G401.6 (cell line): ENCODE data around the gene NECTIN4.
A peak's percentile ranks its signal among the peaks of the same experiment; 100 is the strongest.

Source experiments
- FAIRE-seq: peaks from 2 replicates; lab custom pipeline; 2012; peaks lifted over from hg19 to GRCh38; lab: Jason Lieb, UNC

Gene NECTIN4

GRCh38 chr1:161111527-161111926 lies 22.2 kb upstream of the NECTIN4 start:
- no peak for FAIRE-seq

DNA sequence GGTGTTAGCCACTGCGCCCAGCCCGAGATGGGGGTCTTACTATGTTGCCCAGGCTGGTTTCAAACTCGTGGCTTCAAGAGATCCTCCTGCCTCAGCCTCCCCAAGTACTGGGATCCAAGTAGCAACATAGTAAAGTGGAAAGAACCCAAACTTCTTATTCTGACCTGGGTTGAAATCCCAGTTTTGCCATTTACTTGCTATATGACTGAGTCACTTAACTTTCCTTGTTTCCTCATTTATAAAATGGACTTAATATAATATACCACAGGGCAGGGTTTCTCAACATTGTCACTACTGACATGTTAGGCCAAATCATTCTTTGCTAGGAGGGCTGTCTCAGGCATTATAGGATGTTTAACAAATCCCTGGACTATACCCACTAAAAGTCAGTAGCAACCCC lies 21.8 kb upstream of the NECTIN4 start:
- no peak for FAIRE-seq

DNA sequence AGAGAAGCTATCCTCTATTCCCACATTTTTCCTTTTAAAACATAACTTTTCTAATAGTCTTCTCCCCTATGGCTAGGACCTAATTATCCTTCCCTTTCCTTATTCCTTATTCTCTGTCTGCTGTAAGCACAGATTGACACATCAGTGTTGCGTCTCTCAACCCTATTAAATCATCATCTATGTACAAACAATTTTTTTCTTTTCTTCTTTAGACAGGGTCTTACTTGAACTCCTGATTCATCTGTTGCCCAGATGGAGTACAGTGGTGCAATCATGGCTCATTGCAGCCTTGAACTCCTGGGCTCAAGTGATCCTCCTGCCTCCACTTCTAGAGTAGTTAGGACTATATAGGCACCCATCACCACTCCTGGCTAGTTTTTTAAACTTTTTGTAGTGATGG lies 17.1 kb upstream of the NECTIN4 start:
- no peak for FAIRE-seq

GRCh38 chr1:161100556-161100955 lies 11.2 kb upstream of the NECTIN4 start:
- no peak for FAIRE-seq

DNA sequence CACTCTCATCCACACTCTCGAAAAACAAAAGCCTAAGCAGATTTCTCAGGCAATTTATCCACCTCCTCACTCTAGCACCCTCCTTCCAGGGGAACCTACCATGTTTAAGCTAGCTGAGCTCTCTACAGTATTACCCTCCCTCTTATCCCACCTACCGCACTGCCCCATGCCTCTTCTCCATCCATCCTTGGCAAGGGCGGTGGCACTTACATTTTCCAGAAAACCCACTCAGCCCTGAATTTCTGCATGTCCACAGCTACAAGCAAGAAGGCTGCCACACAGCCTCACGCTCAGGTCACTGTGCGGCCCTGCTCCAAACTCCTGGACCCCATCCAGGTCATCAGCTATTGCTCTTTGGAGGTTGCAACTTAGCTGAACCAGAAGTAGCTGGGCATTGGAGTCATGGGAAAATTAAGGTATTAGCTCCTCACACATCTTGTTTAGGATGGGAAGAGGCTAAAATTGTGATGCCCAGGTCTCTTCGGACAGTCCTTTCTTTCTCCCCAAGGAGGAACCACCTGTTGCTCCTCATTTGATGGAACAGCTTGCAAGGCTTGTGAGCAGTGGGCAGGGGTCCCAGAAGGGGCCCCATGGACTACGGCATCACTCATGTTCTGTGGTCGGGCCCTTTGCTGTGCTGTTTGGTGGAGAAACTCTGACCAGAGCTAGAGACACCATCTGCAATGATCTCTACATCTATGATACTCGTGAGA lies 9.9 kb upstream of the NECTIN4 start:
- no peak for FAIRE-seq

- FAIRE-seq, result peak; percentile 86
Observed at GRCh38 chr1:161098210-161099068, 9.1 kb upstream of the NECTIN4 start, which contains the start of gene KLHDC9. KLHDC9 (plus strand) TSS chr1:161098361; CDS start chr1:161098536, 175 bp downstream.

GRCh38 chr1:161096530-161096929 lies 7.2 kb upstream of the NECTIN4 start:
- no peak for FAIRE-seq

- FAIRE-seq, result no peak
Observed at GRCh38 chr1:161096015-161096414, 6.7 kb upstream of the NECTIN4 start.

DNA sequence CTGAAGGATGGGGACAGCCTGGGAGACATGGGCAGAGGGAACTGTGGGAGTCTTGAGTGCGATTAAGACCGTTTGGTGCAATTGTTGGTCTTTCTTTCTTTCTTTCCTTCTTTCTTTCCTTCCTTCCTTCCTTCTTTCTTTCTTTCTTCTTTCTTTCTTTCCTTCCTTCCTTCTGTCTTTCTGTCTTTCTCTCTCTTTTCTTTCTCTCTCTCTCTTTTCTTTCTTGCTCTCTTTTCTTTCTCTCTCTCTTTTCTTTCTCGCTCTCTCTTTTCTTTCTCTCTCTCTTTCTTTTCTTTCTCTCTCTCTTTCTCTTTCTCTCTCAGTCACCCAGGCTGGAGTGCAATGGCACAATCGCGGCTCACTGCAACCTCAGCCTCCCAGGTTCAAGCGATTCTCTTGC lies 5.9 kb upstream of the NECTIN4 start:
- FAIRE-seq, result no peak

- no peak for FAIRE-seq
Observed at GRCh38 chr1:161094481-161094880, 5.1 kb upstream of the NECTIN4 start.

- FAIRE-seq, result no peak
Observed at GRCh38 chr1:161092621-161093028, 3.3 kb upstream of the NECTIN4 start.

DNA sequence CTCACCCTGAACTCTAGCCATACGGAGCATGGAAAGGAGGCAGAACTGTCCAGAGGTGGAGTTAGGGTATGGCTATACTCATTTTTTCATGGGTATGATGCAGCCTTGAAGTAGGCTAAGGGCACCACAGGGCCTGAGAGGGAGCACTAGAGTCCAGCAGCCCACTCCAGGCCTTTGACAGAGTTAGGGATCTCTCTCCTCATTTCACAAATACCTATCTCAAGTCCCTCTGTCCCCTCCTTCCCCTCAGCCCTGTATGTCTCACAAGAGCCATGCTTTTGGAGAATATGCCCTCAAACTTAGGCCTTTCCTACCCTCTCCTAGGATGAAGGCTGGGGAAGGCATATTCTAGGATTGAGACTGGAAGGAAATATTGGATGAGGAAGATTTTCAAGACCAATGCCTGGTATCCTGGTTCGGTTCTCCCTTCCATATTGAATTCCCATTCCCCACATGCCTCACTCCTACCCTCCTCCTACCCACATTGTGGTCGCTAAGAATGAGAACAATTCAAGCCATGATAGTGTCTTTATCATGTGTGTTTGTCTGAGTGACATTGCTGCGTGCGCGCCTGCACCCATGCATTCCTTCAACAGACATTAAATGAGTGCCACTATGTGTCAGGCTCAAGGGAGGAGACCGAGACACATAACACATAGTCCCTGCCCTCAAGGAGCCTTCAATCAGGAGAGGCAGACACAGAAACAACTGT lies 2.6 kb upstream of the NECTIN4 start:
- no peak for FAIRE-seq

GRCh38 chr1:161091093-161091492 lies 1.7 kb upstream of the NECTIN4 start:
- no peak for FAIRE-seq

DNA sequence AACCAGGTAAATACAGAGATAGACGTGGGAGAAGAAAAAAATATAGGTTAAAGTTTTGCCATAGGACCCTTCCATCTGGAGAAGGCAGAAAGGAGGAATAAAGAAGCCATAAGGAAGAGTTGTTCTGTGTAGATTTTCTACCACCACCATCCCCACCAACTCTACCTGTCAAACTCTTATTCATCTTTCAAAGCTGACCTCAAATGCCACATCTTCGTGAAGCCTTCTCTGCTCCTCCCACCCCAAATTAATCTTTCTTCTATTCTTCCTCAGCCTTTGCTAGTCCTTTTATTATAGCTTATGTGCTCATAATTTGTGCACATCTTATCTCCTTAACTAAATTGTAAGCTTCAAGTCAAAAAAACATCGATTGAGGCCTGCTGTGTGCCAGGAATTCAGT lies 1.3 kb upstream of the NECTIN4 start:
- no peak for FAIRE-seq

DNA sequence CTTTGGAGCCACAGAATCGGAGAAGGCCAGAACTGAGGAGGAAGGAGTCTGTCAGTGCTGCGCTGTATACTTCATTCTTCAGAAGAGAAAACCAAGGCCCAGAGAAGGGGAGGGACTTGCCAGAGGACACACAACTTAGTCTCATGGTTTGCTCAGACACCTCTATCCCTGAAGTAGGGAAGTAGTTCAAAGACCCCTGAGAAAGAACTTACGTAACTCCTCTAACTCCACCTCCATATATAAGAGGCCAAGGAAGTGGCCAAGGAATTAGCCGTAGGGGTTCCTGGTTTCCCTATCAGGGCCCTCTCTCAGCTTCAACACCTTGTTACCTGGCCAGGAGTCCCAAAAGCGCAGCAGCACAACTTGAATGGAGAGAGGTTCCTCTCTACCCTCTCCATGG lies 580 bp upstream of the NECTIN4 start:
- FAIRE-seq, result no peak

- FAIRE-seq, result no peak
Observed at GRCh38 chr1:161088587-161089110, 709 bp downstream of the NECTIN4 start.

DNA sequence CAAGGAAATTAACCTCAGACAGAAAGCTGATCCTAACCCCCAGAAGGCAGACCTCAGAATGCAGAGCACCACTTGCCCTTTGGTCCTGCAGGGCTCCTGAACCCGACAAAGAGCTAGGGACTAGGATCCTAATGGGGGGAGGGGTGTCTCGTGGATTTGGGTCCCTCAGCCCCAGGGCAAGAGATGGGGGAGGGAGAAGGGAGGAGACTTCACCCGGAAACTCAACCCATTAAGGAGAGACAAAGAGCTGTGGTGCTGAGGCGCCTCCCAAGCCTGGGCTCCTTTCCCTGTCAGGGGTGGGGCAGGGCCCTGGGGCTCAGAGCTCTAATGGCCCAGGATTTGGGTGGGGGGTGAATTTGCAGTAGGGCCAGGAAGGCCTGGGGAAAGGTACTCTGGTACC lies 2.9 kb downstream of the NECTIN4 start:
- FAIRE-seq, result no peak

DNA sequence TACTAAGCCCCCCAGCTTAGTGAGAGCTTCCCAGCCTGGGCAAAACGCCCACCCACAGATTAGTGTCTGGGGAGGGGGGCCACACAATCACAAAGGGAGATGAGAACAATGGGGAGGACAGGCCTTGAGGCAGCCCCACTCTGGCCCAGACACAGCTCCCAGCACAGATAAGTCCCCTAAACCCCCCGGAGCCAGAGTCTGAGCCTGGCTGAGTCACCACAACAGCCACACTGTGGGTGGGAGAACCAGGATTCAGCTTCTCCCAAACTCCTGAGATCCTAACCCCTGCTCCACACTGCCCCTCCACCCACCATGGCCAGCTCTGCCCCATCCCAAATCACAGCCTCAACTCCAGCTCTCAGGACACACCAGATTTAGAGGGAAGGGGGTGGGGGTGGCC lies 4.2 kb downstream of the NECTIN4 start:
- FAIRE-seq, result no peak

GRCh38 chr1:161084597-161084988 lies 4.8 kb downstream of the NECTIN4 start:
- FAIRE-seq, result no peak

- FAIRE-seq, result no peak
Observed at GRCh38 chr1:161083748-161084596, 5.4 kb downstream of the NECTIN4 start.

DNA sequence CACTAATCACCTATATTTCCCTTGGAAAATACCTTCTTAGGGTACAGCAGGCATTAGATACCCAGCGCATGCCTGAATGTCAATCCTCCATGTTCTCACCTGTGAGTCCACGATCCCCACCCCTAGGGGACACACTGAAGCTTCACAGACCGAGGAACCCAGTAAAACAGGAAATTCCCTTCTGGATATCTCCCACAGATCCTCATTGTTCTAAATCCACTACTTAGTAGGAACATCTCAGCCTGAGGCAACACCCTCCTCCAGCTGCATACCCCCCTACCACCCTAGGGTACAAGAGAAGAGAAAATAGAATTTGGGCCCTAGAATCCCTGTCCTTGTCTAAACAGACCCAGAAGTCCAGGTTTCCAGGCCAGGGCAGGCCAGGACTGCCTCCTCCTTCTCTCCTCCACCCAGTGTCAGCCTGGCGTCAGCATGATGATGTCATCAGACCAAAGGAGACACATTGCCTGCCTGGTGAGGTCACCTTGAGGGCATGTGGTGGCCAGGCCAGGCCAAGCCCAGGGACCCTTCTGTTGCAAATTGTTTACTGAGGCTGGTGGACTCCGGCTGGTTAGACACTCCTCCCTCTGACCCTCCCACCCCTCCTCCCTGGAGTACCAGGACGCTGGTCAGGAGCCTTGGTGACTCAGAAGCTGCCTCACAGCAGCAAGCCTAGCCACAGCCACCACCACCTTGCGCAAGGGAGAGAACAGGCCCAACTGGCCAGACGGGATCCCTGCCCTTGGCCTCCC lies 6.2 kb downstream of the NECTIN4 start:
- no peak for FAIRE-seq
